AG09309 (cell line): ENCODE results near the gene PLA2G4B.
A peak's percentile ranks its signal among the peaks of the same experiment; 100 is the strongest.

Experiments
- DNase-seq: peaks from one replicate; pipeline ENCODE4 v3.0.0-alpha.2; 2010; ENCODE audit warnings: low read depth
- H3K4me3 ChIP-seq: 2 replicates; pipeline ENCODE4 v1.5.1; 2011; ENCODE audit warnings: mild to moderate bottlenecking, low read depth, low read length, moderate library complexity; ENCODE audit not compliant: control insufficient read depth
- TF ChIP-seq, protein P1 (sequence below): IDR thresholded peaks from 2 replicates; pipeline ENCODE4 v1.5.1; 2011; ENCODE audit warnings: mild to moderate bottlenecking, low read depth, low read length, inconsistent platforms; ENCODE audit not compliant: insufficient read depth, control insufficient read depth; ENCODE audit errors: missing control alignments

Gene PLA2G4B

DNA sequence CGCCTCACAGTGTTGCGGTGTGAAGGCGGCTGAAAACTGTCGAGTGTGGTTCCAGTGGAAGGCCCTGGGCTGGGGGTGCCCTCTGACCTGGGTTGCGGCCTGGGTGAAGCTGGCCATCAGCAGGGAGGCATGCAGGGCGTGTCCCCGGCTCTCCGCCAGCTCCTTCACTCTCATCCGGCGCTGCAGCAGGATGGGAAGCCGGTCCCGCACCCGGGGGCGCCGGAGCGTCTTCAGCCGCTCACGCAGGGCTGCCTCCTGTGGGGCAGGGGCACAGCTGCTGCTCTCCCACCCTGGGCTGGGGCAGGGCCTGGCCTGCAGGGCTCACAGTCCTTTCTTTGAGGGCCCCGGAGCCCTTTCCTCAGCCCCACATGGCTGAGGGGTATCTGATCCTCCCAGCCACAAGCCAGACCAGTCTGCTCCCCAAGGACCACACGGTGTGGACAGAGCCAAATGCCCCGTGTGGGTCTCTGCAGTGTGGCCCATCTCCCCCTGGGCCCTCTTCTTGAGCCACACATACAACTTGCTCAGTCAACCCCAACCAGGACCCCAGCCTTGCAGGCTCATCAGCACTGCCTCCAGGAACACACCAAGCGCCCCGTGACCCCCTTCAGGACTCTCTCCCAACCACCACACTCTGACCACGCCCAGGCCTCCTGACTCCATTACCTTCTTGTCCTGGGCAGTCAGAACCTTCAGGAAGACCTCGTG lies 28.4 kb downstream of the PLA2G4B start:
- DNase-seq, result no peak
- no peak overlapping the region for H3K4me3 ChIP-seq
- TF ChIP-seq, protein P1, sequence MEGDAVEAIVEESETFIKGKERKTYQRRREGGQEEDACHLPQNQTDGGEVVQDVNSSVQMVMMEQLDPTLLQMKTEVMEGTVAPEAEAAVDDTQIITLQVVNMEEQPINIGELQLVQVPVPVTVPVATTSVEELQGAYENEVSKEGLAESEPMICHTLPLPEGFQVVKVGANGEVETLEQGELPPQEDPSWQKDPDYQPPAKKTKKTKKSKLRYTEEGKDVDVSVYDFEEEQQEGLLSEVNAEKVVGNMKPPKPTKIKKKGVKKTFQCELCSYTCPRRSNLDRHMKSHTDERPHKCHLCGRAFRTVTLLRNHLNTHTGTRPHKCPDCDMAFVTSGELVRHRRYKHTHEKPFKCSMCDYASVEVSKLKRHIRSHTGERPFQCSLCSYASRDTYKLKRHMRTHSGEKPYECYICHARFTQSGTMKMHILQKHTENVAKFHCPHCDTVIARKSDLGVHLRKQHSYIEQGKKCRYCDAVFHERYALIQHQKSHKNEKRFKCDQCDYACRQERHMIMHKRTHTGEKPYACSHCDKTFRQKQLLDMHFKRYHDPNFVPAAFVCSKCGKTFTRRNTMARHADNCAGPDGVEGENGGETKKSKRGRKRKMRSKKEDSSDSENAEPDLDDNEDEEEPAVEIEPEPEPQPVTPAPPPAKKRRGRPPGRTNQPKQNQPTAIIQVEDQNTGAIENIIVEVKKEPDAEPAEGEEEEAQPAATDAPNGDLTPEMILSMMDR, result no peak

DNA sequence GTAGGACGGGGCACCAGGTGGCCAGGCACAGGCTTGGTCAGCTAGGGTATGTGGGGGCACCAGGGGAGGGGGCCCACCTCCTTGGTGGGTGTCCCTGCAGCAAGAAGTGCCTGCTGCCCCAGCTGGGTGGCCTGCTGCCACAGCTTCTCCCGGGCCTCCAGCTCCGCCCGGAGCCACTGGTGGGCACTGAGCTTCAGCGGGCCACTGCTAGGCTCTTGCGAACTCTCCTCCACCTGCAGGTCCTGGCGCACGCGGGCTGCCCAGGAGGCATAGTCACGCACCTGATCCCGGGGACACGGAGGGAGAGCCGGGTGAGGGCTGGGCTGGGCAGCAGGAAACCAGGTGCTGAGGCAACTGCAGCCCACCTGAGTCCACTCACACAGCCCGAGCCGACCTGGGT lies 29.7 kb downstream of the PLA2G4B start:
- TF ChIP-seq, protein P1, result no peak
- no peak overlapping the region for H3K4me3 ChIP-seq
- DNase-seq, result no peak

DNA sequence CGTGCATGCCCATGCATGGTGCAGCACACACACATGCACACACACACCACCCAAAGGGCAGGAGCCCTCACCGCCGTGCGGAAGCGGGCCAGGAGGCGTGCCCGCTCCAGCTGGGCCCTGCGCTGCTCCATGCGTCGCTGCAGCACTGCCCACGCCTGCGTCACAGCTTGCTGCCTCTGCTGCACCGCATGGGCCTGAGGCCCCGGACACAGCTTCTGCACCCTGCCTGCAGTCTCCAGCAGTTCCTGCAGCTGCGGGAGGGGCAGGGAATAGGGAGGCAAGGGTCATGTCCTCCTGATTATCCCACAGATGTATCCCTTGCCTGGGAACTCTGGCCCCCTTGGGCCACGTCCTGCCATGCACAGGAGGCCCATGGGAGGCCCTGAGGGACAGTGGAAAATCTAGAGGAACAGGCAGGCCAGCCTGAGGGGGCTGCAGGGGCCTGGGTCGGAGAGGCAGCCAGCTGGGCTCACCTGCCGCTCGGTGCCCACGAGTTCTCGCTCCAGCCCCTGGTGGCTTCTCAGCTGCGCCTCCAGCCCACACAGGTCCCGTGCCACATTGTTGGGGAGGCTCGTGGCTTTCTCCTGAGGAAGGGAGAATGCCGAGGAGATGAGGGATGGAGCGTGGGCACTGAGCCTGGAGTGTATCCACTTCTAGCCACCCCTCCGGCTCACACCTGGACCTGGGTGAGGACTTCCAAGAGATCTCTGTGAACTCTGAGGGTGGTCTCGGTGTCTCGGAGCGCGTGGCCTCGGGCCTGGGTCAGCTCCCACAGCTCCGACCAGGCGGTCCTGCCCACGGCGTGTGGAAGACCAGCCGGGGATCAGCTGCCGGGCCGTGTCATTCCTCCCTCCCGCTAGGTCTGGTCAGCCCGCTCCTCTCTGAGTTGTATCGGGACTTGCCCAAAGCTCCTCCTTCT lies 31.4 kb downstream of the PLA2G4B start:
- H3K4me3 ChIP-seq, result no peak overlapping the region
- TF ChIP-seq, protein P1, result no peak
- DNase-seq, result no peak

DNA sequence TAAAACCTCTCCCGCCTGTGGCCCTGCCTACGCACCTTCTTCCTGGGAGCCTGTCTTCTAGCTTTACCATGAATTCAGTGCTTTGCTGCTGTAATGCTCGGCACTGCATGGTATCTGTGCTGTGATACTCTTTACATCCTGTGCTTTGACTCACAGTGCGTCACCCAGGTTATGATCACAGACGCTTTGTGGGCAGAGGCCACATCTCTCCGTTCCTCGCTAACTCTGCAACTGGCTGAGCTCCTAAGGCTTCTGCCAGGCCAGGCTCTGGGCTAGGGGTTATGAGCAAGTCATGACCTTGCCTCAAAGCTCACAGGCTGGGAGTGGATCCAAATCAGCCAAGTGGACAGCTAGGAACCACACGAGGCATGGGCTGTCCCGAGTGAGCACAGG lies 32.0 kb downstream of the PLA2G4B start:
- DNase-seq, result peak; percentile 4
- TF ChIP-seq, protein P1, result no peak
- no peak overlapping the region for H3K4me3 ChIP-seq

DNA sequence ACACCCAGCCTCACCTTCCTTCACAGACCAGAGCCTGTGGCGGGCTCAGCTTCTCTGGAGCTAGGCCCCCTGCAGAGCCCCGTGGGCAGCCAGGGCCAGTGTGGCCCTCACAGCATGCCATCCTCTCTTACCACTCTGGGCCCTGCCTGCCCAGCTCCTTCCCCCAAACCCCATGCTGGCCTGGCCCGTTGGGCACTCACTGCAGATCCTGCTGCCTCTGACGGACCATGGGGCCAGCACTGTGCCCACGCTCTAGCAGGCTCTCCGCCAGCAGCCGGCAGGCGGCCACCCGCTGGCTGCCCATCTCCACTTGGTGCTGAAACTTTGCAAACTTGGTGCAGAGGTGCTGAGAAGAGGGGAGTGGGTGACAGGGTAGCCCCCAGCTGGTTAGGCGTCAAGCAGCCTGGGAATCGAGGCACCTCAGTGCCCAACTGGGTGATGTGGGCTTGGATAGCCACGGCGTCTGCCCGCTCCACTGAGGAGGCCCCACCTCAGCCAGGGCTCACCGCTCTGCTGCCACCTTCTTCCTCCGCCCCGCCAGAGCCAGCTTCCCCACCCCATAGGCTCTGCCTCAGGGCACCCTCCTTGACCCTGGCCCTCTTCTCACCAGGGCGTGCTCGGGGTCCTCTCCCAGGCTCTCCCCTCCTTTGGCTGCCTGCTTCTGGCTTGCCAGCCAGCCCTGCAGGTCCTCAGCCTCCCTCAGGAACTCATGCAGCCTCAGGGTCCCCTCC lies 32.7 kb downstream of the PLA2G4B start:
- H3K4me3 ChIP-seq, result no peak overlapping the region
- no peak for DNase-seq
- TF ChIP-seq, protein P1, result no peak

DNA sequence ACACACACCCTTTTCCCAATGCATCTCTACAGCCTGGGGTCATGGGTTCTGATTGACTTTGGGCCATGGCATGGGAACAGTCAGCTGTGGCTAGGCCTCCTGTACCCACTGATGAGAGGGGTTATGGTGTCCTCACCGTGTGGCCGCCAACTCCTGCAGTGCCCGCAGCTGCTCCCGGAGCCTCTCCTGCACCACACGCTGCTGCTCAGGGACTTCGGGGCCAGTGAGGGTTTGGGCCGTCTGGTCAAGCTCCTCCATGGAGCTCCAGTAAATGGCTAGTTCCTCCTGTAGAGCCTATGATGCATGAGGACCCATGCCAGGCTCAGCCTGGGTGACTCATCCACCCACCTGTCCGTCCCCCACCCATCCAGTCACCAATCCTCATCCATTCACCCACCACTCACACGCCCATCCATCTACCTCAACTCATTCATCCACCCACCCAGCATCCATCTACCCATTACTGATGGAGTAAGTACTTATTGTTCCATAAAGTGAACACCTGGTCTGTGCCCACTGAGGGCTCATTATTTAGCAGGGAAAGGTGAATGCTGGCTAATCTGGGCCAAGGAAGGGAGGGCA lies 33.6 kb downstream of the PLA2G4B start:
- no peak for DNase-seq
- no peak overlapping the region for H3K4me3 ChIP-seq
- TF ChIP-seq, protein P1, result no peak
